GM12878 (cell line): ENCODE results near the gene MTIF2. TPM values are rescaled to one million over a fixed set of nuclear protein-coding genes. Genes with fewer than 3 reads are reported as not detected.

Source experiments
- CREB1 ChIP-seq: IDR thresholded peaks from 2 replicates; pipeline ENCODE4 v1.6.1; 2012; ENCODE audit warnings: low read depth, mild to moderate bottlenecking, inconsistent platforms
- MTA2 ChIP-seq: fragments of 450-650 bp; IDR thresholded peaks from 2 replicates; pipeline ENCODE4 v1.6.1; 2016; ENCODE audit warnings: low read depth, mild to moderate bottlenecking, moderate library complexity
- MYB ChIP-seq: fragments of 150-350 bp; IDR thresholded peaks from 2 replicates; pipeline ENCODE4 v1.6.1; 2014; ENCODE audit warnings: mild to moderate bottlenecking, low read depth, low read length, borderline replicate concordance
- MYC ChIP-seq: IDR thresholded peaks from 2 replicates; pipeline ENCODE4 v1.6.1; 2011; ENCODE audit warnings: mild to moderate bottlenecking, low read length, moderate library complexity, inconsistent platforms; ENCODE audit not compliant: insufficient read depth, insufficient replicate concordance, insufficient read length, severe bottlenecking
- PAX8 ChIP-seq: fragments of 450-650 bp; IDR thresholded peaks from 2 replicates; pipeline ENCODE4 v1.6.1; 2017; ENCODE audit warnings: mild to moderate bottlenecking, moderate library complexity
- POU2F2 ChIP-seq: IDR thresholded peaks from 3 replicates; pipeline ENCODE4 v1.6.1; 2011; ENCODE audit warnings: low read depth, mild to moderate bottlenecking, low read length, borderline replicate concordance
- RAD21 ChIP-seq: IDR thresholded peaks from 2 replicates; pipeline ENCODE4 v1.6.1; 2011; ENCODE audit warnings: mild to moderate bottlenecking, low read depth, low read length, moderate library complexity; ENCODE audit not compliant: insufficient read depth
- RAD51 ChIP-seq: fragments of 450-650 bp; IDR thresholded peaks from 2 replicates; pipeline ENCODE4 v1.6.1; 2016; ENCODE audit warnings: moderate library complexity, mild to moderate bottlenecking, inconsistent platforms
- RCOR1 ChIP-seq: conservative IDR thresholded peaks from 2 replicates; pipeline ENCODE4 v1.6.1; 2012; ENCODE audit warnings: low read depth, low read length, improper control_type of control experiment
- SIX5 ChIP-seq: IDR thresholded peaks from 2 replicates; pipeline ENCODE4 v1.6.1; 2011; ENCODE audit warnings: mild to moderate bottlenecking, low read depth, low read length, moderate library complexity; ENCODE audit not compliant: severe bottlenecking
- TAF1 ChIP-seq: IDR thresholded peaks from 2 replicates; pipeline ENCODE4 v1.6.1; 2011; ENCODE audit warnings: mild to moderate bottlenecking, low read depth, low read length, borderline replicate concordance
- USF1 ChIP-seq: IDR thresholded peaks from 2 replicates; pipeline ENCODE4 v1.6.1; 2011; ENCODE audit warnings: borderline replicate concordance, low read depth, mild to moderate bottlenecking, moderate library complexity, mixed read lengths, low read length; ENCODE audit not compliant: insufficient read depth; ENCODE audit errors: extremely low read length
- ZNF217 ChIP-seq: fragments of 450-650 bp; IDR thresholded peaks from 2 replicates; pipeline ENCODE4 v1.6.1; 2017; ENCODE audit warnings: antibody characterized with exemption, mild to moderate bottlenecking
- ZNF24 ChIP-seq: fragments of 450-650 bp; IDR thresholded peaks from 2 replicates; pipeline ENCODE4 v1.6.1; 2017; ENCODE audit warnings: antibody characterized with exemption, mild to moderate bottlenecking
- ZNF592 ChIP-seq: fragments of 450-650 bp; IDR thresholded peaks from 2 replicates; pipeline ENCODE4 v1.6.1; 2017; ENCODE audit warnings: mild to moderate bottlenecking, moderate library complexity
- polyA plus RNA-seq, 11 experiments: library from polyadenylated mRNA; depleted of rRNA in 4 of 11; unstranded in 6 of 11; stranded (reverse) in 5 of 11; fragments of >200 nt; fragmentation: Nextera tagmentation in 4 of 11; fragmentation: Illumina TruSeq in 1 of 11; extraction: Ambion mirVana in 4 of 11; extraction: Trizol in 1 of 11; gene quantifications; 1 replicate in 1 of 11; 2 replicates in 10 of 11; pipeline versions ENCODE4 v1.2.1 to v1.2.3, GENCODE V29; 2011 to 2016; ENCODE audit warnings: inconsistent platforms in 2 of 11, missing spikeins in 2 of 11, low read depth in 1 of 11
- total RNA-seq, 4 experiments: library from RNA; depleted of rRNA in 3 of 4; stranded (reverse); fragments of >200 nt in 3 of 4; fragmentation: Illumina TruSeq in 1 of 4; extraction: Trizol in 1 of 4; gene quantifications; 2 replicates each; pipeline versions ENCODE4 v1.2.1 to v1.2.3, GENCODE V29; 2013 to 2021
- TF ChIP-seq, protein P1 (sequence below): fragments of 450-650 bp; IDR thresholded peaks from 2 replicates; pipeline ENCODE4 v1.6.1; 2017; ENCODE audit warnings: low read depth, mild to moderate bottlenecking, moderate library complexity
- TF ChIP-seq, protein P2 (sequence below): IDR thresholded peaks from 2 replicates; pipeline ENCODE4 v1.6.1; 2012; ENCODE audit warnings: low read depth, low read length, improper control_type of control experiment
- TF ChIP-seq, protein P3 (sequence below): fragments of 450-650 bp; formaldehyde crosslinking; IDR thresholded peaks from 2 replicates; pipeline ENCODE4 v1.5.0; 2022; ENCODE audit warnings: mild to moderate bottlenecking, missing genetic modification characterization

The MTIF2 gene
- total and polyA plus RNA-seq, 10 of the 15 experiments (the other 5 are each of a cell fraction or from before 2014, with no cell fraction given): 26.4 to 63.7 (median 40.0) TPM

- no peak for TF ChIP-seq ZNF592
- TF ChIP-seq USF1: no peak
- no peak; the same call in 1 of the 2 replicates for TF ChIP-seq RAD21
- TF ChIP-seq MTA2: peak; percentile 60
- TF ChIP-seq, protein P1, sequence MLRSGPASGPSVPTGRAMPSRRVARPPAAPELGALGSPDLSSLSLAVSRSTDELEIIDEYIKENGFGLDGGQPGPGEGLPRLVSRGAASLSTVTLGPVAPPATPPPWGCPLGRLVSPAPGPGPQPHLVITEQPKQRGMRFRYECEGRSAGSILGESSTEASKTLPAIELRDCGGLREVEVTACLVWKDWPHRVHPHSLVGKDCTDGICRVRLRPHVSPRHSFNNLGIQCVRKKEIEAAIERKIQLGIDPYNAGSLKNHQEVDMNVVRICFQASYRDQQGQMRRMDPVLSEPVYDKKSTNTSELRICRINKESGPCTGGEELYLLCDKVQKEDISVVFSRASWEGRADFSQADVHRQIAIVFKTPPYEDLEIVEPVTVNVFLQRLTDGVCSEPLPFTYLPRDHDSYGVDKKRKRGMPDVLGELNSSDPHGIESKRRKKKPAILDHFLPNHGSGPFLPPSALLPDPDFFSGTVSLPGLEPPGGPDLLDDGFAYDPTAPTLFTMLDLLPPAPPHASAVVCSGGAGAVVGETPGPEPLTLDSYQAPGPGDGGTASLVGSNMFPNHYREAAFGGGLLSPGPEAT: peak; percentile 96
- TF ChIP-seq SIX5: peak; percentile 74
- TF ChIP-seq MYC: peak; percentile 68
- TF ChIP-seq MYB: no peak
- TF ChIP-seq, protein P2, sequence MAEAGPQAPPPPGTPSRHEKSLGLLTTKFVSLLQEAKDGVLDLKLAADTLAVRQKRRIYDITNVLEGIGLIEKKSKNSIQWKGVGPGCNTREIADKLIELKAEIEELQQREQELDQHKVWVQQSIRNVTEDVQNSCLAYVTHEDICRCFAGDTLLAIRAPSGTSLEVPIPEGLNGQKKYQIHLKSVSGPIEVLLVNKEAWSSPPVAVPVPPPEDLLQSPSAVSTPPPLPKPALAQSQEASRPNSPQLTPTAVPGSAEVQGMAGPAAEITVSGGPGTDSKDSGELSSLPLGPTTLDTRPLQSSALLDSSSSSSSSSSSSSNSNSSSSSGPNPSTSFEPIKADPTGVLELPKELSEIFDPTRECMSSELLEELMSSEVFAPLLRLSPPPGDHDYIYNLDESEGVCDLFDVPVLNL: no peak
- TF ChIP-seq ZNF24: peak; percentile 67; the same call in 1 of the 2 replicates
- peak; percentile 90; the same call in 2 of the 3 replicates for TF ChIP-seq POU2F2
- peak; percentile 89 for TF ChIP-seq TAF1
- TF ChIP-seq, protein P3, sequence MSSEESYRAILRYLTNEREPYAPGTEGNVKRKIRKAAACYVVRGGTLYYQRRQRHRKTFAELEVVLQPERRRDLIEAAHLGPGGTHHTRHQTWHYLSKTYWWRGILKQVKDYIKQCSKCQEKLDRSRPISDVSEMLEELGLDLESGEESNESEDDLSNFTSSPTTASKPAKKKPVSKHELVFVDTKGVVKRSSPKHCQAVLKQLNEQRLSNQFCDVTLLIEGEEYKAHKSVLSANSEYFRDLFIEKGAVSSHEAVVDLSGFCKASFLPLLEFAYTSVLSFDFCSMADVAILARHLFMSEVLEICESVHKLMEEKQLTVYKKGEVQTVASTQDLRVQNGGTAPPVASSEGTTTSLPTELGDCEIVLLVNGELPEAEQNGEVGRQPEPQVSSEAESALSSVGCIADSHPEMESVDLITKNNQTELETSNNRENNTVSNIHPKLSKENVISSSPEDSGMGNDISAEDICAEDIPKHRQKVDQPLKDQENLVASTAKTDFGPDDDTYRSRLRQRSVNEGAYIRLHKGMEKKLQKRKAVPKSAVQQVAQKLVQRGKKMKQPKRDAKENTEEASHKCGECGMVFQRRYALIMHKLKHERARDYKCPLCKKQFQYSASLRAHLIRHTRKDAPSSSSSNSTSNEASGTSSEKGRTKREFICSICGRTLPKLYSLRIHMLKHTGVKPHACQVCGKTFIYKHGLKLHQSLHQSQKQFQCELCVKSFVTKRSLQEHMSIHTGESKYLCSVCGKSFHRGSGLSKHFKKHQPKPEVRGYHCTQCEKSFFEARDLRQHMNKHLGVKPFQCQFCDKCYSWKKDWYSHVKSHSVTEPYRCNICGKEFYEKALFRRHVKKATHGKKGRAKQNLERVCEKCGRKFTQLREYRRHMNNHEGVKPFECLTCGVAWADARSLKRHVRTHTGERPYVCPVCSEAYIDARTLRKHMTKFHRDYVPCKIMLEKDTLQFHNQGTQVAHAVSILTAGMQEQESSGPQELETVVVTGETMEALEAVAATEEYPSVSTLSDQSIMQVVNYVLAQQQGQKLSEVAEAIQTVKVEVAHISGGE (CRISPR knock-in tag): peak; percentile 91
- no peak for TF ChIP-seq ZNF217
- TF ChIP-seq CREB1: peak; percentile 70
- TF ChIP-seq PAX8: no peak
- TF ChIP-seq RAD51: peak; percentile 42
- TF ChIP-seq RCOR1: 0 out of 2 replicates have a peak, but pooled peaks have one; percentile 67
Observed at GRCh38 chr2:55268907-55269644, at the start of gene MTIF2 (continued).
